GM12874 (cell line): ENCODE data around the gene LENEP.

Experiments
- CTCF ChIP-seq: IDR thresholded peaks from 2 replicates; pipeline ENCODE4 v1.5.1; 2011; ENCODE audit warnings: low read depth, mild to moderate bottlenecking, control low read depth, low read length, moderate library complexity; ENCODE audit not compliant: insufficient read depth

LENEP gene

GRCh38 chr1:154951901-154952657 lies 41.3 kb upstream of the LENEP start:
- TF ChIP-seq CTCF = no peak

- TF ChIP-seq CTCF = no peak
These were observed 40.7 kb upstream of the LENEP start for GRCh38 chr1:154952664-154953063.

GRCh38 chr1:154953611-154954038 lies 39.8 kb upstream of the LENEP start:
- no peak for TF ChIP-seq CTCF

GRCh38 chr1:154954541-154954940 lies 38.8 kb upstream of the LENEP start:
- no peak for TF ChIP-seq CTCF

GRCh38 chr1:154955039-154955717 lies 38.2 kb upstream of the LENEP start:
- no peak for TF ChIP-seq CTCF

GRCh38 chr1:154955718-154956543 lies 37.5 kb upstream of the LENEP start, which contains the start of gene PBXIP1:
Gene PBXIP1 (minus strand): TSS chr1:154956099. CDS start chr1:154953721, 2,378 bp downstream.
- TF ChIP-seq CTCF = no peak

GRCh38 chr1:154956544-154956941 lies 36.8 kb upstream of the LENEP start:
- TF ChIP-seq CTCF = no peak
